ENCODE measurements around the gene MARK1. TPM values are rescaled to one million over a fixed set of nuclear protein-coding genes. Genes with fewer than 3 reads are reported as not detected.

The MARK1 gene
- total and polyA plus RNA-seq, 2 experiments from 2014 or later: 11.1 to 13.6 TPM

DNA sequence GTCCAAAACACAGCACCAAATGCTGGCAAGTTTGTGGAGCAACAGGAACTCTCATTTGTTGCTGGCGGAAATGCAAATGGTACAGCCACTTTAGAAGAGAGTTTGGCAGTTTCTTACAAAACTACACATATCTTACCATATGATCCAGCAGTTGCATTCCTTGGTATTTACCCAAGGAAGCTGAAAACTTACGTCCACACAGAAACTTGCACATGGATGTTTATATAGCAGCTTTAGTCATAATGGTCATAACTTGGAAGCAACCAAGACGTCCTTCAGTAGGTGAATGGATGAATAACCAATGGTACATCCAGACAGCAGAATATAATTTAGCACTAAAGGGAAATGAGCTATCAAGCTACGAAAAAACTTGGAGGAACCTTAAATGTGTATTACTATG lies 66.4 kb downstream of the MARK1 start (continued):
- TF ChIP-seq, protein P1, sequence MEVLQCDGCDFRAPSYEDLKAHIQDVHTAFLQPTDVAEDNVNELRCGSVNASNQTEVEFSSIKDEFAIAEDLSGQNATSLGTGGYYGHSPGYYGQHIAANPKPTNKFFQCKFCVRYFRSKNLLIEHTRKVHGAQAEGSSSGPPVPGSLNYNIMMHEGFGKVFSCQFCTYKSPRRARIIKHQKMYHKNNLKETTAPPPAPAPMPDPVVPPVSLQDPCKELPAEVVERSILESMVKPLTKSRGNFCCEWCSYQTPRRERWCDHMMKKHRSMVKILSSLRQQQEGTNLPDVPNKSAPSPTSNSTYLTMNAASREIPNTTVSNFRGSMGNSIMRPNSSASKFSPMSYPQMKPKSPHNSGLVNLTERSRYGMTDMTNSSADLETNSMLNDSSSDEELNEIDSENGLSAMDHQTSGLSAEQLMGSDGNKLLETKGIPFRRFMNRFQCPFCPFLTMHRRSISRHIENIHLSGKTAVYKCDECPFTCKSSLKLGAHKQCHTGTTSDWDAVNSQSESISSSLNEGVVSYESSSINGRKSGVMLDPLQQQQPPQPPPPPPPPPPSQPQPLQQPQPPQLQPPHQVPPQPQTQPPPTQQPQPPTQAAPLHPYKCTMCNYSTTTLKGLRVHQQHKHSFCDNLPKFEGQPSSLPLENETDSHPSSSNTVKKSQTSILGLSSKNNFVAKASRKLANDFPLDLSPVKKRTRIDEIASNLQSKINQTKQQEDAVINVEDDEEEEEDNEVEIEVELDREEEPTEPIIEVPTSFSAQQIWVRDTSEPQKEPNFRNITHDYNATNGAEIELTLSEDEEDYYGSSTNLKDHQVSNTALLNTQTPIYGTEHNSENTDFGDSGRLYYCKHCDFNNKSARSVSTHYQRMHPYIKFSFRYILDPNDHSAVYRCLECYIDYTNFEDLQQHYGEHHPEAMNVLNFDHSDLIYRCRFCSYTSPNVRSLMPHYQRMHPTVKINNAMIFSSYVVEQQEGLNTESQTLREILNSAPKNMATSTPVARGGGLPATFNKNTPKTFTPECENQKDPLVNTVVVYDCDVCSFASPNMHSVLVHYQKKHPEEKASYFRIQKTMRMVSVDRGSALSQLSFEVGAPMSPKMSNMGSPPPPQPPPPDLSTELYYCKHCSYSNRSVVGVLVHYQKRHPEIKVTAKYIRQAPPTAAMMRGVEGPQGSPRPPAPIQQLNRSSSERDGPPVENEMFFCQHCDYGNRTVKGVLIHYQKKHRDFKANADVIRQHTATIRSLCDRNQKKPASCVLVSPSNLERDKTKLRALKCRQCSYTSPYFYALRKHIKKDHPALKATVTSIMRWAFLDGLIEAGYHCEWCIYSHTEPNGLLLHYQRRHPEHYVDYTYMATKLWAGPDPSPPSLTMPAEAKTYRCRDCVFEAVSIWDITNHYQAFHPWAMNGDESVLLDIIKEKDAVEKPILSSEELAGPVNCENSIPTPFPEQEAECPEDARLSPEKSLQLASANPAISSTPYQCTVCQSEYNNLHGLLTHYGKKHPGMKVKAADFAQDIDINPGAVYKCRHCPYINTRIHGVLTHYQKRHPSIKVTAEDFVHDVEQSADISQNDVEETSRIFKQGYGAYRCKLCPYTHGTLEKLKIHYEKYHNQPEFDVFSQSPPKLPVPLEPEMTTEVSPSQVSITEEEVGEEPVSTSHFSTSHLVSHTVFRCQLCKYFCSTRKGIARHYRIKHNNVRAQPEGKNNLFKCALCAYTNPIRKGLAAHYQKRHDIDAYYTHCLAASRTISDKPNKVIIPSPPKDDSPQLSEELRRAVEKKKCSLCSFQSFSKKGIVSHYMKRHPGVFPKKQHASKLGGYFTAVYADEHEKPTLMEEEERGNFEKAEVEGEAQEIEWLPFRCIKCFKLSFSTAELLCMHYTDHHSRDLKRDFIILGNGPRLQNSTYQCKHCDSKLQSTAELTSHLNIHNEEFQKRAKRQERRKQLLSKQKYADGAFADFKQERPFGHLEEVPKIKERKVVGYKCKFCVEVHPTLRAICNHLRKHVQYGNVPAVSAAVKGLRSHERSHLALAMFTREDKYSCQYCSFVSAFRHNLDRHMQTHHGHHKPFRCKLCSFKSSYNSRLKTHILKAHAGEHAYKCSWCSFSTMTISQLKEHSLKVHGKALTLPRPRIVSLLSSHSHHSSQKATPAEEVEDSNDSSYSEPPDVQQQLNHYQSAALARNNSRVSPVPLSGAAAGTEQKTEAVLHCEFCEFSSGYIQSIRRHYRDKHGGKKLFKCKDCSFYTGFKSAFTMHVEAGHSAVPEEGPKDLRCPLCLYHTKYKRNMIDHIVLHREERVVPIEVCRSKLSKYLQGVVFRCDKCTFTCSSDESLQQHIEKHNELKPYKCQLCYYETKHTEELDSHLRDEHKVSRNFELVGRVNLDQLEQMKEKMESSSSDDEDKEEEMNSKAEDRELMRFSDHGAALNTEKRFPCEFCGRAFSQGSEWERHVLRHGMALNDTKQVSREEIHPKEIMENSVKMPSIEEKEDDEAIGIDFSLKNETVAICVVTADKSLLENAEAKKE (CRISPR knock-in tag; IDR thresholded peaks at IDR 0.05): no peak

- H3K27ac ChIP-seq (ENCODE audit: low read depth): no peak overlapping the region
- H3K9me2 ChIP-seq (ENCODE audit: insufficient read depth): no peaks in the 10 kb centered on the region
- no peak overlapping the region for H3K4me3 ChIP-seq
- no peaks in the 10 kb centered on the region for H3K27me3 ChIP-seq (ENCODE audit: insufficient read depth)
- H3K4me1 ChIP-seq (ENCODE audit: insufficient read depth): no peaks in the 10 kb centered on the region
- H3K4me2 ChIP-seq: no peak overlapping the region
- Mint-ChIP-seq H3K27ac (no peak overlapping the region), H3K9me3 (no peaks in the 10 kb centered on the region), H3K4me3 (no peak overlapping the region), H3K36me3 (ENCODE audit: low read depth) (peaks cover 3% of the 10 kb centered on the region; the same call in 1 of the 3 replicates), H3K4me1 (no peaks in the 10 kb centered on the region), H3K27me3 (ENCODE audit: insufficient read depth, low read depth, poor library complexity) (no peaks in the 10 kb centered on the region)
- H3K79me2 ChIP-seq (replicated peaks; ENCODE audit: insufficient read depth): no peaks in the 10 kb centered on the region
- no peak overlapping the region for H2AFZ ChIP-seq
- ATAC-seq: no peak
- no peaks in the 10 kb centered on the region for H3F3A ChIP-seq (replicated peaks; ENCODE audit: low read depth)
- H3K36me3 ChIP-seq (ENCODE audit: insufficient read depth): no peaks in the 10 kb centered on the region; the same call in 1 of the 2 replicates
- DNase-seq (ENCODE audit: low spot score): no peak
- H4K20me1 ChIP-seq (replicated peaks; ENCODE audit: insufficient read depth): no peaks in the 10 kb centered on the region
- TF ChIP-seq, protein P2, sequence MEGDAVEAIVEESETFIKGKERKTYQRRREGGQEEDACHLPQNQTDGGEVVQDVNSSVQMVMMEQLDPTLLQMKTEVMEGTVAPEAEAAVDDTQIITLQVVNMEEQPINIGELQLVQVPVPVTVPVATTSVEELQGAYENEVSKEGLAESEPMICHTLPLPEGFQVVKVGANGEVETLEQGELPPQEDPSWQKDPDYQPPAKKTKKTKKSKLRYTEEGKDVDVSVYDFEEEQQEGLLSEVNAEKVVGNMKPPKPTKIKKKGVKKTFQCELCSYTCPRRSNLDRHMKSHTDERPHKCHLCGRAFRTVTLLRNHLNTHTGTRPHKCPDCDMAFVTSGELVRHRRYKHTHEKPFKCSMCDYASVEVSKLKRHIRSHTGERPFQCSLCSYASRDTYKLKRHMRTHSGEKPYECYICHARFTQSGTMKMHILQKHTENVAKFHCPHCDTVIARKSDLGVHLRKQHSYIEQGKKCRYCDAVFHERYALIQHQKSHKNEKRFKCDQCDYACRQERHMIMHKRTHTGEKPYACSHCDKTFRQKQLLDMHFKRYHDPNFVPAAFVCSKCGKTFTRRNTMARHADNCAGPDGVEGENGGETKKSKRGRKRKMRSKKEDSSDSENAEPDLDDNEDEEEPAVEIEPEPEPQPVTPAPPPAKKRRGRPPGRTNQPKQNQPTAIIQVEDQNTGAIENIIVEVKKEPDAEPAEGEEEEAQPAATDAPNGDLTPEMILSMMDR (conservative IDR thresholded peaks at IDR 0.05; ENCODE audit: low read depth in 2 of 2): no peak
- TF ChIP-seq ZNF114 (CRISPR knock-in tag; IDR thresholded peaks at IDR 0.05) (no peak), EZH2 (IDR thresholded peaks at IDR 0.05; ENCODE audit: low read depth, unreplicated experiment) (no peak), STAT1 (IDR thresholded peaks at IDR 0.05; ENCODE audit: unreplicated experiment) (no peak)
- TF ChIP-seq, protein P1 (CRISPR knock-in tag; IDR thresholded peaks at IDR 0.05): no peak
Observed at GRCh38 chr1:220595179-220595578, 67.2 kb downstream of the MARK1 start.
